Mammary epithelial cell (primary cell): ENCODE data around the gene WDR59.

ENCODE experiments used
- CTCF ChIP-seq, 2 donors: IDR thresholded peaks in 1 of 2; conservative IDR thresholded peaks in 1 of 2; 2 replicates each; pipeline ENCODE4 v1.5.1; 2011 to 2012; ENCODE audit warnings: inconsistent platforms in 2 of 2, low read length in 2 of 2, mild to moderate bottlenecking in 2 of 2, control low read depth in 1 of 2, low read depth in 1 of 2; ENCODE audit not compliant: insufficient read depth in 1 of 2; ENCODE audit errors: extremely low read depth in 1 of 2
- EZH2 ChIP-seq: IDR thresholded peaks from 2 replicates; pipeline ENCODE4 v1.6.1; 2012; ENCODE audit warnings: low read length, inconsistent platforms, borderline replicate concordance

- TF ChIP-seq CTCF (conservative IDR thresholded peaks at IDR 0.05 in 1 of 2, IDR thresholded peaks at IDR 0.05 in 1 of 2; ENCODE audit: extremely low read depth in 1 of 2, insufficient read depth in 1 of 2, low read depth in 1 of 2, low read length in 2 of 2): no peak
- no peak for TF ChIP-seq EZH2
Measured at GRCh38 chr16:74944466-74944865, 40.5 kb downstream of the WDR59 start.
